ACC112 (cell line): ENCODE measurements around the gene ANKRD27.

Experiments used
- H2AFZ ChIP-seq: fragments of 200-600 bp; sonication (generic); one replicate; pipeline ENCODE4 v1.6.0; 2017; ENCODE audit warnings: antibody characterized with exemption, low read length; ENCODE audit not compliant: unreplicated experiment
- H3K27ac ChIP-seq: fragments of 200-600 bp; sonication (generic); 2 replicates; pipeline ENCODE4 v1.5.1; 2014; ENCODE audit warnings: low read depth, mild to moderate bottlenecking, antibody characterized with exemption, low read length, moderate library complexity
- H3K27me3 ChIP-seq: fragments of 200-600 bp; sonication (generic); 2 replicates; pipeline ENCODE4 v1.6.1; 2014; ENCODE audit warnings: mild to moderate bottlenecking, antibody characterized with exemption, low read length, moderate library complexity, mixed read lengths; ENCODE audit not compliant: insufficient read depth
- H3K36me3 ChIP-seq: fragments of 200-600 bp; sonication (generic); 2 replicates; pipeline ENCODE4 v1.6.1; 2016; ENCODE audit warnings: mild to moderate bottlenecking, antibody characterized with exemption, low read length, moderate library complexity, mixed read lengths; ENCODE audit not compliant: insufficient read depth
- H3K4me1 ChIP-seq: fragments of 200-600 bp; sonication (generic); one replicate; pipeline ENCODE4 v1.6.1; 2016; ENCODE audit warnings: low read length, mixed read lengths; ENCODE audit not compliant: insufficient read depth, unreplicated experiment, control insufficient read depth
- H3K4me3 ChIP-seq: fragments of 200-600 bp; sonication (generic); 2 replicates; pipeline ENCODE4 v1.5.1; 2014; ENCODE audit warnings: mild to moderate bottlenecking, low read depth, low read length
- H3K79me2 ChIP-seq: fragments of 200-600 bp; sonication (generic); one replicate; pipeline ENCODE4 v1.6.0; 2016; ENCODE audit warnings: low read length; ENCODE audit not compliant: control insufficient read depth, unreplicated experiment, insufficient read depth

The ANKRD27 gene

GRCh38 chr19:32688311-32688710, 13.3 kb upstream of the ANKRD27 start:
- Histone ChIP-seq H3K4me3 (no peak overlapping the region), H3K36me3 (no peaks in the 10 kb centered on the region), H3K4me1 (peaks cover 9% of the 10 kb centered on the region), H3K79me2 (peaks cover 14% of the 10 kb centered on the region), H2AFZ (no peak overlapping the region), H3K27me3 (no peaks in the 10 kb centered on the region), H3K27ac (no peak overlapping the region)

GRCh38 chr19:32687681-32688080, 12.7 kb upstream of the ANKRD27 start:
- peaks cover 8% of the 10 kb centered on the region for H3K4me1 ChIP-seq

GRCh38 chr19:32686847-32687475, 12.0 kb upstream of the ANKRD27 start:
- Histone ChIP-seq H3K27me3 (no peaks in the 10 kb centered on the region), H2AFZ (no peak overlapping the region), H3K36me3 (no peaks in the 10 kb centered on the region), H3K4me3 (no peak overlapping the region), H3K27ac (no peak overlapping the region), H3K4me1 (peaks cover 8% of the 10 kb centered on the region), H3K79me2 (peaks cover under 1% of the 10 kb centered on the region)

More at GRCh38 chr19:32687681-32688080, 12.7 kb upstream of the ANKRD27 start:
- peaks cover 8% of the 10 kb centered on the region for H3K79me2 ChIP-seq
- no peak overlapping the region for H2AFZ ChIP-seq
- no peaks in the 10 kb centered on the region for H3K27me3 ChIP-seq
- H3K4me3 ChIP-seq, result no peak overlapping the region
- no peaks in the 10 kb centered on the region for H3K36me3 ChIP-seq
- no peak overlapping the region for H3K27ac ChIP-seq

GRCh38 chr19:32682317-32682716, 7.3 kb upstream of the ANKRD27 start:
- Histone ChIP-seq H3K79me2 (no peaks in the 10 kb centered on the region), H3K36me3 (no peaks in the 10 kb centered on the region), H3K27ac (no peak overlapping the region), H3K4me1 (no peaks in the 10 kb centered on the region), H3K27me3 (peaks cover 6% of the 10 kb centered on the region), H3K4me3 (no peak overlapping the region), H2AFZ (no peak overlapping the region)

GRCh38 chr19:32680986-32681385, 6.0 kb upstream of the ANKRD27 start:
- no peak overlapping the region for H3K4me3 ChIP-seq
- no peaks in the 10 kb centered on the region for H3K4me1 ChIP-seq
- H3K27me3 ChIP-seq, result peaks cover 19% of the 10 kb centered on the region
- no peaks in the 10 kb centered on the region for H3K36me3 ChIP-seq
- no peak overlapping the region for H2AFZ ChIP-seq
- no peak overlapping the region for H3K27ac ChIP-seq
- no peaks in the 10 kb centered on the region for H3K79me2 ChIP-seq

GRCh38 chr19:32677657-32678056, 2.7 kb upstream of the ANKRD27 start:
- Histone ChIP-seq H3K79me2 (peaks cover 20% of the 10 kb centered on the region), H3K4me3 (no peak overlapping the region), H3K36me3 (no peaks in the 10 kb centered on the region), H3K4me1 (no peaks in the 10 kb centered on the region), H2AFZ (no peak overlapping the region), H3K27ac (no peak overlapping the region), H3K27me3 (peaks cover 22% of the 10 kb centered on the region)

GRCh38 chr19:32676895-32677359, 1.9 kb upstream of the ANKRD27 start:
- Histone ChIP-seq H3K4me1 (no peaks in the 10 kb centered on the region), H3K4me3 (no peak overlapping the region), H2AFZ (no peak overlapping the region), H3K79me2 (peaks cover 20% of the 10 kb centered on the region), H3K27ac (no peak overlapping the region), H3K27me3 (peaks cover 22% of the 10 kb centered on the region), H3K36me3 (no peaks in the 10 kb centered on the region)

GRCh38 chr19:32676186-32676894, 1.4 kb upstream of the ANKRD27 start:
- H3K27ac ChIP-seq, result no peak overlapping the region
- H3K27me3 ChIP-seq, result peaks cover 22% of the 10 kb centered on the region
- H3K36me3 ChIP-seq, result no peaks in the 10 kb centered on the region
- H3K79me2 ChIP-seq, result peaks cover 20% of the 10 kb centered on the region
- H3K4me1 ChIP-seq, result no peaks in the 10 kb centered on the region
- peak overlapping the region; percentile 87; the same call in 1 of the 2 replicates for H3K4me3 ChIP-seq
- H2AFZ ChIP-seq, result no peak overlapping the region

- no peak within 1 kb of the TSS for H3K27ac ChIP-seq
- H2AFZ ChIP-seq, result peak within 1 kb of the TSS; percentile 90
- H3K36me3 ChIP-seq, result no peaks in the 10 kb centered on the region
- H3K27me3 ChIP-seq, result peaks cover 22% of the 10 kb centered on the region
- H3K79me2 ChIP-seq, result peaks cover 20% of the 10 kb centered on the region
- H3K4me1 ChIP-seq, result no peaks in the 10 kb centered on the region
- H3K4me3 ChIP-seq, result peak within 1 kb of the TSS; percentile 87
Observed at GRCh38 chr19:32675720-32676185, 773 bp upstream of the ANKRD27 start, which contains the start of gene RGS9BP. RGS9BP (plus strand) TSS chr19:32675848; CDS start chr19:32676264, 416 bp downstream.

GRCh38 chr19:32674153-32674930, 638 bp downstream of the ANKRD27 start:
- Histone ChIP-seq H3K4me1 (no peaks in the 10 kb centered on the region), H3K79me2 (peaks cover 20% of the 10 kb centered on the region)

More at GRCh38 chr19:32674153-32674930, 638 bp downstream of the ANKRD27 start:
- Histone ChIP-seq H3K4me3 (peak overlapping the region; percentile 87), H3K27ac (no peak overlapping the region), H3K36me3 (no peaks in the 10 kb centered on the region), H3K27me3 (peaks cover 22% of the 10 kb centered on the region), H2AFZ (peak overlapping the region; percentile 90)
